Brain microvascular endothelial cell (primary cell): ENCODE data around the gene HSPBAP1.

Experiments used
- DNase-seq: peaks from one replicate; pipeline ENCODE4 v3.0.0-alpha.2; 2020
- H3K27ac ChIP-seq: fragments of 250-450 bp; sonication (Bioruptor Pico); 2 replicates; pipeline ENCODE4 v1.5.1; 2020; ENCODE audit warnings: mild to moderate bottlenecking, moderate library complexity
- H3K27me3 ChIP-seq: fragments of 250-450 bp; sonication (Bioruptor Pico); replicated peaks from 2 replicates; pipeline ENCODE4 v1.5.1; 2020; ENCODE audit warnings: mild to moderate bottlenecking
- H3K36me3 ChIP-seq: fragments of 250-450 bp; sonication (Bioruptor Pico); replicated peaks from 2 replicates; pipeline ENCODE4 v1.5.1; 2020; ENCODE audit warnings: mild to moderate bottlenecking
- H3K4me3 ChIP-seq: 2 replicates; pipeline ENCODE4 v1.5.1; 2011; ENCODE audit warnings: low read depth, mild to moderate bottlenecking, control low read depth, low read length, moderate library complexity
- in situ Hi-C: cut with HindIII; loops from 2 replicates; pipeline ENCODE4 v1.10.0; 2017; ENCODE audit warnings: low sequenced_read_pairs, low pct_ligation_motif_present
- TF ChIP-seq, protein P1 (sequence below): IDR thresholded peaks from 2 replicates; pipeline ENCODE4 v1.5.1; 2011; ENCODE audit warnings: low read depth, mild to moderate bottlenecking, moderate library complexity, low read length, control low read depth, inconsistent platforms; ENCODE audit errors: missing control alignments

HSPBAP1 gene

GRCh38 chr3:122793568-122794416 lies at the start of gene HSPBAP1:
TSS of gene HSPBAP1 (minus strand) at chr3:122793831. CDS start at chr3:122793680, 151 bp downstream.
- Histone ChIP-seq H3K36me3 (no peaks in the 10 kb centered on the region), H3K4me3 (peak within 1 kb of the TSS; percentile 71), H3K27me3 (no peaks in the 10 kb centered on the region), H3K27ac (peak within 1 kb of the TSS; percentile 94)
- in situ Hi-C loops, result no loop called here
- TF ChIP-seq, protein P1, sequence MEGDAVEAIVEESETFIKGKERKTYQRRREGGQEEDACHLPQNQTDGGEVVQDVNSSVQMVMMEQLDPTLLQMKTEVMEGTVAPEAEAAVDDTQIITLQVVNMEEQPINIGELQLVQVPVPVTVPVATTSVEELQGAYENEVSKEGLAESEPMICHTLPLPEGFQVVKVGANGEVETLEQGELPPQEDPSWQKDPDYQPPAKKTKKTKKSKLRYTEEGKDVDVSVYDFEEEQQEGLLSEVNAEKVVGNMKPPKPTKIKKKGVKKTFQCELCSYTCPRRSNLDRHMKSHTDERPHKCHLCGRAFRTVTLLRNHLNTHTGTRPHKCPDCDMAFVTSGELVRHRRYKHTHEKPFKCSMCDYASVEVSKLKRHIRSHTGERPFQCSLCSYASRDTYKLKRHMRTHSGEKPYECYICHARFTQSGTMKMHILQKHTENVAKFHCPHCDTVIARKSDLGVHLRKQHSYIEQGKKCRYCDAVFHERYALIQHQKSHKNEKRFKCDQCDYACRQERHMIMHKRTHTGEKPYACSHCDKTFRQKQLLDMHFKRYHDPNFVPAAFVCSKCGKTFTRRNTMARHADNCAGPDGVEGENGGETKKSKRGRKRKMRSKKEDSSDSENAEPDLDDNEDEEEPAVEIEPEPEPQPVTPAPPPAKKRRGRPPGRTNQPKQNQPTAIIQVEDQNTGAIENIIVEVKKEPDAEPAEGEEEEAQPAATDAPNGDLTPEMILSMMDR, result no peak
- DNase-seq, result peak; percentile 91

DNA sequence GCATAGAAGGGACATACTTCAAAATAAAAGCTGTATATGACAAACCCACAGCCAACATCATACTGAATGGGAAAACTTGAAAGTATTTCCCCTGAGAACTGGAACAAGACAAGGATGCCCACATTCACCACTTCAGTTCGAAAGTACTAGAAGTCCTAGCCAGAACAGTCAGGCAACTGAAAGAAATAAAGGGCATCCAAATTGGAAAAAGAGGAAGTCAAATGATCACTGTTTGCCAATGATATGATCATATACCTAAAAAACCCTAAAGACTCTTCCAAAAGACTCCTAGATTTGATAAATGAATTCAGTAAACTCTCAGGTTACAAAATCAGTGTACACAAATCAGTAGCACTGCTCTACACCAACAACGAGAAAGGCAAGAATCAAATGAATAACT lies 42.0 kb upstream of the HSPBAP1 start:
- H3K27me3 ChIP-seq, result no peaks in the 10 kb centered on the region
- H3K27ac ChIP-seq, result no peak overlapping the region
- TF ChIP-seq, protein P1, result no peak
- H3K4me3 ChIP-seq, result no peak overlapping the region
- in situ Hi-C loops, result no loop called here
- DNase-seq, result no peak
- no peaks in the 10 kb centered on the region for H3K36me3 ChIP-seq

DNA sequence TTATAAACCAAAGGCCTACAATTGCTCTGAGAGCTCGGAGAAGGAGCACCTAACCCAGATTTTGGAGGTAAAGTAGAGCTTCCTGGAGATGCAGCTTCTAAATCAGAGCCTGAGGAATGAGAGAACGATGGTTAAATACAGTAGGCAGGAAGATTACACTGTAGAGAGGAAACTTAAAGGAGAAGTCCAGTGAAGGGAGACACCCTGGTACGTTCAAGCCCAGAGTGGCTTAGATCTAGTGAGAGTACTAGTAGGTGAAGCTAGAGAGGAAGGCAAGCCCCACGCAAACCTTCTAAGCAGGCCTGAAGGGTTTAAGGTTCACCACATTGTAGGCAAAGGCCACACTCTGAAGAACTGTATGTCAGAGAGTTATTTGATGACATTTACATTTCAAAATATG lies 34.6 kb upstream of the HSPBAP1 start:
- TF ChIP-seq, protein P1, result no peak
- H3K27me3 ChIP-seq, result no peaks in the 10 kb centered on the region
- no peak for DNase-seq
- no peak overlapping the region for H3K27ac ChIP-seq
- no peak overlapping the region for H3K4me3 ChIP-seq
- in situ Hi-C loops, result no loop called here
- H3K36me3 ChIP-seq, result no peaks in the 10 kb centered on the region

- Histone ChIP-seq H3K4me3 (no peak overlapping the region), H3K27me3 (no peaks in the 10 kb centered on the region), H3K27ac (no peak overlapping the region), H3K36me3 (no peaks in the 10 kb centered on the region)
- TF ChIP-seq, protein P1, result no peak
- DNase-seq, result no peak
- in situ Hi-C loops, result no loop called here
Measured at GRCh38 chr3:122826278-122826677, 32.6 kb upstream of the HSPBAP1 start.

DNA sequence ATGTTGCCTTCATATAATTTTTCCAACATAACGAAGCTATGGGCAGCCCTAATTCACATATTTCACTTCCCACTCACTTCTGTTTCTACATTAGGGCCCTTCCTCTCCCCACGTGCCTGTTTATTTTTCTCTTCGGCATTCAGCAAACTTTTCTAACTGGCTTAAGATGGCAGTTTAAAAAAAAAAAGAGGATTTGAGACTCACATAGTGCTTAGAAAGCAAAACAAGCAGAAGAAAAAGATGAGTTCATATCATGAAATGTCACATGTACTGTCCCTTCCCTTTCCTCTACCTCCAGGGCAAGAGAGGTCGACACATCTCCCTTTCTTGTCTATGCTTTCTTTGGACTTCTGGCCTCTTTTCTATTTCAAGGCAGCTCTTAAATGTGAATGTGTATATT lies 31.8 kb upstream of the HSPBAP1 start:
- H3K36me3 ChIP-seq, result no peaks in the 10 kb centered on the region
- DNase-seq, result no peak
- TF ChIP-seq, protein P1, result no peak
- H3K27me3 ChIP-seq, result no peaks in the 10 kb centered on the region
- no peak overlapping the region for H3K4me3 ChIP-seq
- in situ Hi-C loops, result no loop called here
- H3K27ac ChIP-seq, result no peak overlapping the region
